Mesenteric fat pad (tissue), 1 donor: ENCODE measurements around the gene MMD. TPM values are rescaled to one million over a fixed set of nuclear protein-coding genes. Genes with fewer than 3 reads are reported as not detected.
"Not testable (repeated sequence)": the region's sequence is repeated elsewhere in the genome, so short reads cannot be mapped to it uniquely, and the experiment has no call there.

Experiments
- DNase-seq: peaks from one replicate; pipeline ENCODE4 v3.0.0-alpha.2; 2020; ENCODE audit warnings: low spot score
- total RNA-seq: library from RNA; stranded (reverse); fragmentation: NEBNext Ultra II Directional; extraction: Animal tissue kit (Norgen Biotek cat#: 25700); gene quantifications from one replicate; pipeline ENCODE4 v1.2.1, GENCODE V29; 2021
- donor health status: DM: yes; HTN: yes; CAD: no.

MMD gene
- total RNA-seq, 1 donor from 2014 or later, result 190 TPM

DNA sequence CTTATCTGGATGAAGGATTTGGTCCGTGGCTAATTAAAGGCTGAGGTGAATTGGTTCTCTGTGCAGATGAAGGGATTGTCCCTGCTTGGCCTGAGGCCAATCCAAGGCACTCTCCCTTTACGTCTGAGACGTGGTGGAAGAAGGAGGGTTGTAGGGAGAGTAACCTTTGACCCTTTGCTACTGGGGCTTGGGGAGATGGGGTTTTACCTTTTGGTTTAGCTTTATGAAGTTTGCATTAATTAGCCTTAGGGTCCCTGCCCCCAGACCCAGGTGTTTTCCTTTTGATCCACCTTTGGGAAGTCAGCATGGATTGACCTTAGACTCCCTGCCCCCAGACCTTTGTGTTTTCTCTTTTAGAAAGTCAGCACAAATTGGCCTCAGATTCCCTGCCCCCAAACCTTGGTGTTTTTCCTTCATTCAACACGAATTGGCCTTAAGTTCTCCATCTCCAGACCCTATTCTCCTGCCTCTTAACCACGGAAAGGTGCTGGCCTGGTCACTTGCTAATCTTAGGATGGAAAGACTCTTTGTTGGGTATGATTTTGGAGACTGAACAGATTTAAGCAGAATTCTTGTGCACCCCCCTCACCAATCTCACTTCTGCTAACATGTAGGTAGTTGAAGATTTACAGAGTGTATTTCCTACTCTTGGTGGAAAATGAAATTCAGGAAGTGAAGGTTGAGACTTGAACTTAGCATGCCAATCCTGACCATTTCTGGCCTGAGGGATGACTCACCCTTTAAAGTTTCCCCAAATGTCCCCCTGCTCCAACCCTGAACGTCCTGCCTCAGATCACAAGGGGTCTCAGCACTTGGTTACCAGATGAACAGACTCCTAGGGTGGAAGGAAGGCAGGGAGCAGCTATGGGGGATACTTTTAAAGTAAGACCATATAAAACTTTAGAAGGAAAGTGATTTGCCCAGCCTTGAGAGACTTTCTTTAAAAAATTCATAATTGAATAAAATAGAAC is 23.1 kb upstream of the MMD start:
- no peak for DNase-seq

DNA sequence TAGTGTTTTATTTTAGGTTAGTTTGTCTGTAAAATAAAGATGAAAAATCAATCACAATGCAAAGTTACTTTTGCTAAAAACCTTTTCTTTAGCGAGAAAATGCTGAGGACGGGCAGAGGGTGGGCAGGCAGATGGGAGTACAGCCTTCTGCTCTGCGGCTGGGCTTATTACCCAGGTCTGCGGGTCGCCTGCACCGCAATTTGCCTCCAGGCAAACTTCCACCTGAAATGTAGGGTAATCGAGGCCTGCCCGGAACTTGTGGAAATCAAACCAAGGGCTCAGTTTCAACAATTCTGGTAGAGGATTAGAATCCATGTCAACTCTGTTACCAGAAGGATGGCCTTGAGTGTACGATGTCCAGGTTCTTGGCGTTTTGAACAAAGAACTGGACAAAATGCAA is 22.3 kb upstream of the MMD start:
- DNase-seq, result no peak

DNA sequence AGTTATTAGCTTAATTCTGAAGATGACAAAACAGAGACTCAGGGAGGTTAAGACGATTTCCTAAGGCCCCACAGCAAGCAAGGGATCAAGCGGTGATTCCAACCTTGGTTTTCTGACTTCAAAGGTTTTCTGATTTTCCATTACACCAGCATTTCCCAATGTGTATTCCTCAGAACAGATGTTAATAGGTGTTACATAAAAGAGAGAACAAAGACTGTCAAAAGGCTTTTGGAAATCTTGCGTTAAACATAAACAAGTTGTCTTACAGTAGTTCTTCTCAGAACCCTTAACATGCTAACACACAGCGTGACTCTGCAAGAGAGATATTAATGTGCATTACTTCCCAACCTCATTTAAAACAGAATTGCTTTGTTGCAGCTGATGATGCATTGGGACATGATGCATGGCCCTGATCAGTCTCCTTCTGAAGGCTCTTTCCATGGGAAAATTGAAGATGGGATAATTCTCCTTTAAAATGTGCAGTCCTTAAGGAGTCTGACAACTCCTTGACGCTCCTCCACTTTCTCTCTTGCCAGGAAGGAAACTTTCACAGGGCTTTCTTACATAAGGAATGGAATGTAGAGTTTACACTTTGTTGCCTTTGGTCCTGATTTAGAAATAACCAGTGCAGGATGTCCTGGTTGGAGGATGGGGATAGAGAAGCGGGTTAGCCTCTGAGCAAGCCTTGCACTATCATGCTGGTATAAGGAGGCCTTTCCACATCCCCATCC is 21.5 kb upstream of the MMD start:
- DNase-seq, result no peak

DNA sequence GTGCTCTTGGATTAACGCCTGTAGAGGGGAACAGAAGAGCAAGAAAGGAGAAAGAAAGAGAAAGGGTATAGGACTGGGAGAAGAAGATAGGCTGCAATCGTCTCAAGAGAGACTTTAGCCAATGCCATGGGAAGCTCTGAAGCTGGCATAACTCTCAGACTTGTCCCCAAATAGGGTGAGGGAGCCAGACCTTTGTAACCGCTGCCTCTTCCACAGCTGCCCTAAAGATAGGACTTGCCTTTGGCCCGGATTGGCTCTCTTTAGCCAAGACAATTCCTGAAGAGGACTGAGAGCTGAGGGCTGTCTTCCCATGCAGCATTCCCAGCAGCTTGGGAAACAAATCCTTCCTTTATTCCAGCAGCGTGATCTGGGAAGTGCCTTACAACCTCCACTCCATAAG is 20.8 kb upstream of the MMD start:
- DNase-seq, result no peak

DNA sequence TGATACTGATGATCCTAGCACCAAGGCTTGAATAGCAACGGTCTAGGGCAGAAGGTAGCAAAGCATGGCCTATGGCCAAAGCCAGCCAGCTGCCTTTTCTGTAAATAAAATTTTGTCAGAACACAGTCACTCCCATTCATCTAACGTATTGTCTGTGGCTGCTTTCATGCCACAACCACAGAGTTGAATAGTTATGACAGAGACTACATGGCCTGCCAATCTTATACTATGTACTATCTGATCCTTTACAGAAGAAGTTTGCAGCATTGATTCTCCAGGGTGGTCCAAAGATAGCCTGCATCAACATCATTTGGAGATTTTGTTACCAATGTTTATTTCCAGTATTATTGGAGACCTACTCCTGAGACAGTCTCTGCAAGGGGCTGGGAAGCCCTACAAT is 19.9 kb upstream of the MMD start:
- no peak for DNase-seq

DNA sequence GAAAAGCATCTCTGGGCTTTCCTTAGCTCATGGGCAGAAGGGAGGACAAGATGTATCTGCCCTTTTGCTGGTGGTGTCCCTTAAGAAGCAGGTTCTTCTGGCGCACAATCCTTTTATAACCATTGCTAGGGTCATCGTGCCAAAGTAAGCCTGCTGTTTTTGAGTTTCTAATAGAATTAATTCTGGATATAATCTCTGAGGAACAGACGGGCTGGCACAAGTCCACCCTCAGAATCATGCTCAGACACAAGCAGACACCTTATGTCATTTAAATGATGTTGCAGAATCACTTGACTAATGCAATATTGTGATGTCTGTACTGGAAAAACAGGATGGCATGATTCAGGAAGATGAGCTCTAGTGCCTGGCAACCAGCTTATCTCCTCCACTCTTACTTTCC is 18.8 kb upstream of the MMD start:
- DNase-seq, result no peak

DNA sequence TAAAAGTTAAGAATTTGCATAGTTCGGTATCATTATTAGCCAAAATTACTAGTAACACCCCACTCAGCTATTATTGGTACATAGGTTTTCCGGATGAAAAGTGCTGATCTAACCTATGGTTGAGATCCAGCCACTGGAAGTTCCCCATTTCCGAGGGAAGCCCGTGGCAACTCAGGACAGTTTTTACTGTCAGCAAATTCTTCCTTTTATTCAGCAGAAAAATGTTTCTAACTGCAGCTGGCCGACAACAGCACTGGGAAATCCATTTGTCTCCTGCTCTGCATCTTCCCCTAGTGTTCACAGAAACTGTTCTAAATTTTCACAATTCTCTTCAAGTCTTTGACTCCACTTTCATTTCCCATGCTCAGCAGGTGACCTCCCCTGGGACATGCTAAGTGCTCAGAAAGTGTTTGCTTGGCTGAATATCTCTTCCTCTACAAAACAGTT is 15.5 kb upstream of the MMD start:
- no peak for DNase-seq

DNA sequence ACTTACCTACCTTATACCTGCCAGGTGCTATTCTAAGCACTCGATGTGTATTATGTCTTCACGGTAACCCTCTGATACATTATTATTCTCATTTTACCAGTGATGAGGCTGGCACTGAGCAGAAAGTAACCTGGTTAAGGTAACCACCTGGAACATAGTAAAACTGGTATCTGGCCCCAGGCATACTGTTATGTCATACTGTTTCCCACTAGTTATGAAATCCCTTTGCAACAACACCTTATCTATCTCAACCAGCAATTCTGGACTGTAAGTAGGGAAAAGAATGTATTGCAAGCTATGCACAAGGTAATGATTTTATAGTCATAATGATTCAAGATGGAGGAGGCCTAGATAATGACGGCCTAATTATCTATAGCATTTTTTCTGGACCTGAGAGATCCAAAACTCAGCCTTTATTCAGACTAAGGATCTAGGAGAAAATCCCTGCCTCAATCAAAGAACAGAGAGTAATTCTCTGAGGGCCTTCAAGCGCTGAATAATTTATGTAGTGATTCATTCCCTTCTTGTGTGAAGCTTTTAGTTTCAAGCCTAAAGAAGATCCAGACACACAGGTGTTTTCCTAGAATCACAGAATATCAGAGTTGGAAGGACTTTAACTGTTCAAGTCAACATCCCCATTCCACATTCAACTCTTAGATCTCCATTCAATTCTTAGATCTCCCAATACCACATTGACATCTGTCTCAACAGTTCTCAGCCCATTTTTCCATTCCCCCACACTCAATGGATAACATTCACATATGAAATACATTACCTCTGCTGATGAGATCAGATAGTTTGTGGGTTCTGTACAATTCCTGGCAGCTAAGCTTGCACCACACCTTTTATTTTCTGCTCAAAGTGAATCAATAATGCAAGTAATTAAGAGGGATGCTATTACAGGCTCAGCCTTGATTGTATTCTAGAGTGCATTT is 14.9 kb upstream of the MMD start:
- no peak for DNase-seq

DNA sequence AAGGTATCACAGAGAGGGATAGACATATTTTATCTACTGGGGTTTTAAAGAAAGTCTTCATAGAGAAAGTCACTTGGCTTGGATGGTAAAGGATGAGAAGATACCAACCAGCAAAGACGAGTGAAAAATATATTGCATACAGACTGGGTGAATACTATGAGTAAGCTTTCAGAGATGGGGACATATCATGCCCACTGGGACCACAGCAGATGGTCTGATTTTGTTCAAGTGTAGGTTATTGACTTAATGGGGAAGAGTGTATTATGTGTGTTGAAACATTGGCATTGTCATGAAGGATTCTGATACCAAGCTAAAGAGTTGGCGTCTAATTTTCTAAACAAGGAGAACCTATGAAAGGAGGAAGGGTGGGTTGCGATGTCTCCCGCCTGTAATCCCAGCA is 13.8 kb upstream of the MMD start:
- DNase-seq, result no peak

DNA sequence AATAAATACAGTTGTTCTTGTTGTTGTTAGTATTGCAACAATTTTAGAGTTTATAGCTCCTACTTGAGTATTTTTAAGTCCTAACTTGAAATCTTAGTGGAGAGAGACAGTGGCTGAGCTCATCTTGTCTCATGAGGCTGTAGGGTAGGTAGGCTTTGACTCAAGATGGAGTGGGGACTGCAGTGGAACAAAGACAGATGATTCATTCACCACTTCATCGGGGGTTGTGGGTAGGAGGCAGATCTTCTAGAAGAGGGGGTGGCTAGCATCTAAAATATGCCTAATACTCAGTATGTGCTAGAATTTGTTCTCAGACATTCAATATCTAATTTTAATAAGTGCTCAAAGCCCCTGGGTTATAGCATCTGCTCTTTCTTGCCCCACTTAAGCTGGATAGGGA is 13.1 kb upstream of the MMD start:
- DNase-seq, result no peak

DNA sequence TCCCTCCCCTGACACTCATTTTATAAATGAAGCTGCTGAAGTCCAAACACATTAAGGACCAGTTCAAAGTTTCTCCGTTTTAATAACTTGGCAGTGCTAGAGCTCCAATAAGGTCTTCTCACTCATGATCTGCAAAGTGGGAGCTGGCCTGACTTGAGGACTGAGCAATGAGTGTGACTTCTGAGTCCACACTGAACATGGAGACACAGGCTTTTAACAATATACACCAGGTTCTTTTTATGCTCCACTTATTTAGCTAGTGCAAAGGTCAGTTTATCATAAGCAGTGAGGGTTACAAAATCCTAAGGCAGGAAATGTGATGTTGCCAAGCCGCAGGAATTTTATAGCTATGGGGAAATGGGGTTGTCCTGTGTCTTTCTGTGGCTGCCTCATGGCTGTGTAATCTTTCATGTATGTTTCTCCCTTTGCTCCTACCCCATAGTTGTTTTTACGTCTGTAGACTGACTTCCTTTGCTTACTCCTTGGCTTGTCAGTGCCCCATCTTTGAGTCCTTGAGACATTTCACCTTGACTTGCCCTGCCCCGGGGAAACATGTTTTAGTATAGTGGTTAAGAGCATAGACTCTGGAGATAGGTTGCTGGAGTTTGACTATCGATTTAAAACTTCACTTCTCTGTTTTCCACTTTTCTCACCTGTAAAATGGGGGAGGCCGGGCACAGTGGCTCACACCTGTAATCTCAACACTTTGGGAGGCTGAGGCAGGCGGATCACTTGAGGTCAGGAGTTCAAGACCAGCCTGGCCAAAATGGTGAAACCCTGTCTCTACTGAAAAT is 12.2 kb upstream of the MMD start:
- DNase-seq, result no peak

DNA sequence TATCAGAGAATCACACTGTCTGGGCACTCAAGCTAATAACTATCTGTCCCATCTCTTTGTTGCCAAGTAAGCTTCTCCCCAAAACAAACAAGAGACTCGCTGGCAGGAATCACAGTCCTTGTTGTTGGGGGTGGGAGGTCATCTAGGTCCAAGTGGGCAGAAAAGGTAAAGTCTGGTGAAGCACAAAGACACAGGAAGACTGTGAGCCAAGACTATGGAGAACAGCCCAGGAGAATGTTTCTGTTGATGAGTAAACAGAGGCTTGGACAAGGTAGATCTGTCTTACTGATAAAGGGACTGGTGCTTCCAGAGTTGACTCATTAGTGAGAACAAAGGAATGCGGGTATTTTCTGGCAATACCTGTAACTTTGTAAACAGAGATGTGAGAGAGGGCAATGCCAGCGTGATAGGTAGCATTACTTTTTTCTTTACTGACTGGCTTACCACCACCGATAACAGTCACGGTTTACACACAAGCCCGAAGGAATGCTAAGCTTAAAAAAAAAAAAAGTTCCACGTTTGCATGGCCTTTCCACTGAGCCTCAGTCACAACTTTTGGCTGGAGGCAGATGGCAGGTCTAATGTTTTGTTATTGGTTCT is 11.5 kb upstream of the MMD start:
- DNase-seq, result no peak

DNA sequence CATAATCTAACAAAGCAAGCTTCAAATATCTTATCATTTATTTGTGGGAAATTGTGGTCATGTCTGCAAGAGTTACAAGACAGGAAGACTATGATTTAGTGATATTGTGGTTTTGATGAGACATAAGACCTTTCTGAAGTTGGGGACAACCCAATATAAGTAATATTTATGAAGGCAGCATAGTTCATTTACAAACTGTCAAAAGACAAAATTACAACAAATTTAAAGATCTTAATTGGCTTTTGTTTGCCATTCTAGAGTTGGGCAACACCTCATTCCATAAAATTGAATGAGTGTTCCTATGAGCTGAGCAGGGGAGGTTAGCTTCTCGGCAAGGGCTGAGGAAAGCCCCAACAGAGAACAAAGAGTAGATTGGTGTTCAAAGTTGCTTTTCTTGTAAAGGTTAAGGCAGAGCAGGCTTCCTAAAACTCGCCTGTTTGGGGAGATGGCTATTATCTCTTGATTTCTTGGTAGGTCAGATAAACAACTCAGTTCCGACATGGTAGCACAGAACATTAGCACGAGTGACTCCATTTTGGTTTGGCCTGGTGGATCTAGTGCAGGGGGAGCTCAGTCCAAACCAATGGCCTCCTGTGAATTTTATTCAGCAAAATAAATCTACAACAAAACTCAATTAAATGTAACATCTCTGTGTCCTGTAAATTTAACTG is 10.9 kb upstream of the MMD start:
- no peak for DNase-seq

DNA sequence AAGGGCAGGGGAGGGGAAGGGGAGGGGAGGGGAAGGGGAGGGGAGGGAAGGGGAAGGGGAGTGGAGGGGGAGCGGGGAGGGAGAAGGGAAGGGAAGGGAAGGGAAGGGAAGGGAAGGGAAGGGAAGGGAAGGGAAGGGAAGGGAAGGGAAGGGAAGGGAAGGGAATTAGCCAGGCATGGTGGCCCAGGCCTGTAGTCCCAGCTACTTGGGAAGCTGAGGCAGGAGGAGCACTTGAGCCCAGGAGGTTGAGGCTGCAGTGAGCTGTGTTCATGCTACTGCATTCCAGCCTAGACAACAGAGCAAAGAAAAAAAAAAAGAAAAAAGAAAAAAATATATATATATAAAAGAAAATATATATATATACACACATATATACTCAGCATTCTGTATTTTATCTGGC is 10.3 kb upstream of the MMD start:
- DNase-seq, result not testable (repeated sequence)

DNA sequence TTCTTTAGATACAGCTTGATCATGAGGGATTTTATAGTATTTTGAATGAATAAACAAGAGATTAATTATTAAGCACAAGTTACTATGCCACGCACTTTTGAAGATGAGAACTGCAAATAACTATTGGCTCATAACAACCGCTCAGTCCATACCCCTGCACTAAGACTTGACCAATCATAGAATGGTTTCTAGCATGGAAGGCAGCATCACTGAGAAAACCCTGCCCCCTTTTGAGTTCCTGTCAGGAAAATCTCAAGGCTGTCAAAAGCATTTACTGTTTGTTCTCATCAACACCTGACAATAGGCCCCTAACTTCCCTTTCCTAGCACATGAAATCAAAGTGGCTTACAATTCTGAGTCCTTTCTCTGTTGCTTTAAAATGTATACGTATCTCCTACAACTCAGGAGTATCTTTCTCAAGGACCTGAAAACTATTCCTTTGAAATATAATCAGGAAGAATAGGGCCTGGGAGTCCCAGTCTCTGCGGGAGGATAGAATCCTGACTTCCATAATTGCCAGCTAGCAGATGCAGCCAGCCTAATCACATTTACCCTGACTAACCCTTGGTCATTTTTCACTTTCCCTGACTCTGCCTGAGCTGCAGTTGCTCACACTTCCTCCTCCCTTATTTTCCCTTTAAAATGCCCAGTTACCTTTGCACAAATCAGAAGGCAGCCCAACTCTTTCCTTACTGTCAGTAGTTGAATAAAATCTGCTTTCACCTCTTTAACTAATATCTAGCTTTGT is 9.1 kb upstream of the MMD start:
- DNase-seq, result no peak

DNA sequence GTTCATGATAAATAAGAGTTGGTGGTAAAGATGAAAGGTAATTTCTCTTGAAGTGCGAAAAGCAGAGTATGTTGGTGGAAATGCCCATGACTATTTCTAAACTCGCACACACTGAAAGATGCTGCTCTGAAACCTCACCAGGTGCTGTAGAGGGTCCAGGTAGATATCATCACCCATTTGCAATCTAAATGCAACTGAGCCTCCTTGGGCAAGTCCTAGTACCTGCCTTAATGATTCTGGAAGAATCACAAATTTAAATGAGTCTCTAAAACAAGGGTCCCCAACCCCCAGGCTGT is 5.9 kb upstream of the MMD start:
- DNase-seq, result no peak

DNA sequence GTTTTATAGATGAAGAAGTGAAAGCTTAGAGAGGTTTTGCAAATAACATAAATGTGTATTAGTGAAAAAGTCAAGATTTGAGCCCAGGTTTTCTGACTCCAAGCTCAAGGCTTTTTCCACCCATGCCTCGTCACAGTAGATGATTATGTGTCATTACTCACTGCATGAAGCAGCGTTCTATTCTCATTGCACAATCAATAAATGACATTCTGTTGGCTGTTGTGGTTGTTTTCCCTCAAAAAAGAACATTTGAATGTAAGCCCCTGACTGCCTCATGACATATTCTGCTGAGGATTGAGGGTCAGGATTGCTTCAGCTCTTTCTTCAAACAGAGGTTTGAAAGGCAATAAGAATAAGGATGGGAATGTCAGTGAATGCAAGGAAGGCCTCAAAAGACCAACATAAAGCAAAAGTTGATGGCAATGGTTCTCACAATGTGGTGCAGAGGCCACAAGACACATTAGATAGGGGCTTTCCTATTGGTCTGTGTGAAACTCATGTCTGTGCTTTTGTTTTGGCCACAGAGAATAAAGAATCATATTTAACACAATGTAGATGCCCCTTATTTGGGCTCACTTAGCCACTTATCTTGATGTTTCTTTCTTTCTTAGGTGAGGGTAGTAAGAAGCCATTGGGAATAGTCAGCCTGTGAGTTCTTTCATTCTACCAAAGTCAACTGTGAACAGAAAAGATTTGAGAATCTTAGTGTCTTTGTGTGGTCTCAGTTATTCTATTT is 5.4 kb upstream of the MMD start:
- no peak for DNase-seq

DNA sequence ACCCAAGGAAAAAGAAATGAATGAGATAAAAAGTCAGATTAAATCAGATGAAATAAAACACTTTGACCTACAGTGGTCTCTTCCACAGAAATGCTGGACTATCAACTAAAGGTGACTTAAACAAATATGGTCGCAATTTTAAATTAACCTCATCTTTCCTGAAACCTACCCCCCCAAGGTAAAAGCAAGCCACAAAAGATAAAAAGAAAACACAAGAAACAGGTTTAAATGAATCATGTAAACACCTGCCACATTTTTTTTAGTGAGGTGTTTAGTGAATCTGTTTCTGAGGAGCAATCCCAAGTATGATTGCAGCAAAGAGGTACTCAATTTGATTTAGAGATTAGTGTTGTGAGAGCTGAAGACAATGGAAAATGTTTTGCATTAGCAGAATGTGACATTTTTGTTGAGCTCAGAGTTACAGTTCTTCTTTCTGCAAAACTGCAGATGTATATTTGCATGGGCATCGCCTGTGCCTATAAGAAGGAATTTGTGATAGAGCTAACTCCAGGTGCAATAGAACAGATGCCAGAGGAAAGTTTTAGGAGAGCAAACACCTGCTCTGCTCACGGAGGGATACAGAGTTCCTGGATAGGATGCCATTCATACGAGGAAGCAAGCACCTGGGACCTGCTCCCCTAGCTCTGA is 3.4 kb upstream of the MMD start:
- no peak for DNase-seq
